ENCODE results near the gene RNF207. TPM values are rescaled to one million over a fixed set of nuclear protein-coding genes. Genes with fewer than 3 reads are reported as not detected.

The RNF207 gene
- total RNA-seq, 1 experiment from 2014 or later: 4.9 TPM

DNA sequence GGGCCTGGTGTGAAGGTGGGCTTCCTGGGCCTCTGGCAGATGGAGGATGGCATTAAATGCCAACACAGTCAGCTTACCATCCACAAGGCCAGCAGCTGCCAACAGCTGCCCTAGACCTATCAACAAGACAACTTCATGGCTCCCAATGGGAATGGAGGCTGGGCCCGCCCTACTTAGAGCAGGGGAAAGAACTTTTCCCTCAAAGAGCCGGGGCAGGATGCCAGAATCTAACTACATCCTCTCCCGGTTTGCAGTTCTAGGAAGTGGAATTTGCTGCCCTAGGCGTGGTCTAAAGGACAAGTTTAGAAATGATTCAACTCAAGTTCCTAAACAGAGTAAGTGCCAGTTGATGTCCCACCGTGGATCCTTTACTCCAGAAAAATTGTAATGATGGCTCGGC, 16.7 kb downstream of the RNF207 start:
- no peak for DNase-seq
- no peak overlapping the region for H2AK5ac ChIP-seq (ENCODE audit: insufficient read length, low read length)
- no peak overlapping the region for H2AFZ ChIP-seq (ENCODE audit: low read length)
- TF ChIP-seq, protein P1, sequence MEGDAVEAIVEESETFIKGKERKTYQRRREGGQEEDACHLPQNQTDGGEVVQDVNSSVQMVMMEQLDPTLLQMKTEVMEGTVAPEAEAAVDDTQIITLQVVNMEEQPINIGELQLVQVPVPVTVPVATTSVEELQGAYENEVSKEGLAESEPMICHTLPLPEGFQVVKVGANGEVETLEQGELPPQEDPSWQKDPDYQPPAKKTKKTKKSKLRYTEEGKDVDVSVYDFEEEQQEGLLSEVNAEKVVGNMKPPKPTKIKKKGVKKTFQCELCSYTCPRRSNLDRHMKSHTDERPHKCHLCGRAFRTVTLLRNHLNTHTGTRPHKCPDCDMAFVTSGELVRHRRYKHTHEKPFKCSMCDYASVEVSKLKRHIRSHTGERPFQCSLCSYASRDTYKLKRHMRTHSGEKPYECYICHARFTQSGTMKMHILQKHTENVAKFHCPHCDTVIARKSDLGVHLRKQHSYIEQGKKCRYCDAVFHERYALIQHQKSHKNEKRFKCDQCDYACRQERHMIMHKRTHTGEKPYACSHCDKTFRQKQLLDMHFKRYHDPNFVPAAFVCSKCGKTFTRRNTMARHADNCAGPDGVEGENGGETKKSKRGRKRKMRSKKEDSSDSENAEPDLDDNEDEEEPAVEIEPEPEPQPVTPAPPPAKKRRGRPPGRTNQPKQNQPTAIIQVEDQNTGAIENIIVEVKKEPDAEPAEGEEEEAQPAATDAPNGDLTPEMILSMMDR (conservative IDR thresholded peaks at IDR 0.05): no peak
- H3K9me3 ChIP-seq (ENCODE audit: control insufficient read depth, low read depth, low read length): no peaks in the 10 kb centered on the region
- no peak overlapping the region for H2BK5ac ChIP-seq (ENCODE audit: insufficient read length, low read length)
- no CpG with 5 or more reads among the region's 6 CpGs for WGBS (ENCODE audit: extremely low coverage, insufficient read length, low lambda C conversion rate)
- Mint-ChIP-seq H3K4me1 (peaks cover 2 to 6% of the 10 kb centered on the region in 2 experiments; a peak in 2 of 4 replicates), H3K27ac (no peak overlapping the region), H3K4me3 (no peak overlapping the region), H3K9me3 (no peaks in the 10 kb centered on the region), H3K36me3 (ENCODE audit: insufficient read depth in 1 of 3, low read depth in 3 of 3) (peaks cover 38 to 66% (median 48%) of the 10 kb centered on the region in 3 experiments; a peak in 6 of 7 replicates), H3K27me3 (ENCODE audit: low read depth) (no peaks in the 10 kb centered on the region; the same call in 1 of the 2 replicates)
- H2BK12ac ChIP-seq (ENCODE audit: insufficient read length, low read depth, low read length): no peak overlapping the region
- no peak overlapping the region for H3K56ac ChIP-seq (ENCODE audit: insufficient read length, low read depth, low read length)
- H3K27ac ChIP-seq (ENCODE audit: insufficient read length, low read depth, low read length): no peak overlapping the region
- H3K9ac ChIP-seq (ENCODE audit: extremely low read depth, insufficient read length, low read length): no peak overlapping the region
- H4K8ac ChIP-seq (replicated peaks; ENCODE audit: insufficient read length, low read depth, low read length): no peak overlapping the region
- no peak overlapping the region for H3K23ac ChIP-seq (ENCODE audit: insufficient read length, low read depth, low read length)
- H3K79me2 ChIP-seq (ENCODE audit: insufficient read depth, low read length): no peaks in the 10 kb centered on the region
- H3T11ph ChIP-seq (ENCODE audit: low read length): no peak overlapping the region
- no peaks in the 10 kb centered on the region for H3K23me2 ChIP-seq (ENCODE audit: insufficient read length, low read depth, low read length, poor library complexity, severe bottlenecking)
- no peaks in the 10 kb centered on the region for H3K27me3 ChIP-seq (ENCODE audit: insufficient read depth, low read length)
- H3K14ac ChIP-seq (ENCODE audit: insufficient read depth, low read length): no peak overlapping the region
- no peaks in the 10 kb centered on the region for H4K20me1 ChIP-seq (ENCODE audit: control insufficient read depth, insufficient read depth, insufficient read length)
- H2BK15ac ChIP-seq (ENCODE audit: low read depth, low read length): no peak overlapping the region
- no peak overlapping the region for H2BK120ac ChIP-seq (ENCODE audit: low read depth, low read length, poor library complexity, severe bottlenecking)
- no peak overlapping the region for H3K4ac ChIP-seq (ENCODE audit: low read depth, low read length)
- no peak overlapping the region for H3K4me2 ChIP-seq (ENCODE audit: insufficient read depth, insufficient read length, low read length)
- H2BK20ac ChIP-seq (ENCODE audit: low read depth, low read length, poor library complexity, severe bottlenecking): no peak overlapping the region
- H3K18ac ChIP-seq (ENCODE audit: insufficient read length, low read depth, low read length): no peak overlapping the region
- H3K4me1 ChIP-seq (ENCODE audit: insufficient read depth, low read length): no peaks in the 10 kb centered on the region
- no peak overlapping the region for H4K5ac ChIP-seq (ENCODE audit: insufficient read length, low read depth, low read length)
- H4K91ac ChIP-seq (ENCODE audit: insufficient read length, low read depth, low read length): no peak overlapping the region
- peaks cover 3% of the 10 kb centered on the region for H3K79me1 ChIP-seq (ENCODE audit: insufficient read depth, low read depth, low read length, poor library complexity, severe bottlenecking)
